Effector CD4-positive, alpha-beta T cell (primary cell): ENCODE results near the gene DHRS1.
A peak's percentile ranks its signal among the peaks of the same experiment; 100 is the strongest.

Source experiments
- DNase-seq: peaks from one replicate; pipeline ENCODE4 v3.0.0-alpha.2; 2020

Gene DHRS1

GRCh38 chr14:24241829-24242443 is 57.6 kb downstream of the DHRS1 start:
- peak; percentile 92 for DNase-seq
